HepG2 (cell line): ENCODE data around the gene IGF2. TPM values are rescaled to one million over a fixed set of nuclear protein-coding genes. Genes with fewer than 3 reads are reported as not detected.
A peak's percentile ranks its signal among the peaks of the same experiment; 100 is the strongest.

Experiments used
- ATAC-seq: fragments of 200-7000 bp; cut with Tn5 transposase; 3 replicates; pipeline ENCODE4 v1.9.1; 2020; ENCODE audit warnings: mild to moderate bottlenecking, moderate library complexity
- BruUV-seq: library from RNA; stranded (reverse); fragments of 400-500 nt; replicated peaks from 2 replicates; lab custom pipeline; 2021; lab: Mats Ljungman, UMichigan
- CTCF ChIA-PET: fragments of 300-600 bp; formaldehyde crosslinking; extraction: SDS; loops from one replicate; lab custom pipeline; 2021; ENCODE audit warnings: low total read pairs, inconsistent platforms, low intra/inter-chr PET ratio; lab: Yijun Ruan, JAX
- POLR2A ChIA-PET: fragments of 350-600 bp; sonication (Branson Sonifier 250); formaldehyde crosslinking; loops from one replicate; lab custom pipeline; 2020; ENCODE audit warnings: antibody characterized with exemption, inconsistent platforms; lab: Yijun Ruan, JAX
- DNase-seq: peaks from one replicate; pipeline ENCODE4 v3.0.0-alpha.2; 2015; ENCODE audit warnings: low spot score
- FAIRE-seq: peaks from 3 replicates; lab custom pipeline; 2011; peaks lifted over from hg19 to GRCh38; lab: Jason Lieb, UNC
- H2AFZ ChIP-seq: one replicate; pipeline ENCODE4 v1.6.1; 2011; ENCODE audit warnings: low read length, inconsistent platforms
- H3K27ac ChIP-seq: fragments of 300-600 bp; 3 replicates; pipeline ENCODE4 v1.8.0; 2011; ENCODE audit warnings: mixed run types, mild to moderate bottlenecking, mixed read lengths, low read length, inconsistent platforms; ENCODE audit not compliant: insufficient read depth; ENCODE audit errors: extremely low read length
- H3K27me3 ChIP-seq, 2 experiments: fragments of 200-600 bp in 1 of 2; 2 replicates in 1 of 2; 3 replicates in 1 of 2; pipeline versions ENCODE4 v1.6.0 to v1.8.0; 2011; ENCODE audit warnings: low read length in 2 of 2, mild to moderate bottlenecking in 2 of 2, moderate library complexity in 2 of 2, inconsistent platforms in 1 of 2; ENCODE audit not compliant: insufficient read depth in 2 of 2, control insufficient read depth in 1 of 2
- H3K36me3 ChIP-seq, 2 experiments: fragments of 200-600 bp in 1 of 2; replicated peaks in 1 of 2; 2 replicates in 1 of 2; 3 replicates in 1 of 2; pipeline versions ENCODE4 v1.5.1 to v1.8.0; 2011; ENCODE audit warnings: low read length in 2 of 2, inconsistent platforms in 1 of 2; ENCODE audit not compliant: insufficient read depth in 2 of 2, control insufficient read depth in 1 of 2
- H3K4me1 ChIP-seq: 2 replicates; pipeline ENCODE4 v1.5.1; 2012; ENCODE audit warnings: low read length, inconsistent platforms; ENCODE audit not compliant: insufficient read depth
- H3K4me2 ChIP-seq: 2 replicates; pipeline ENCODE4 v1.6.0; 2011; ENCODE audit warnings: low read depth, low read length, inconsistent platforms
- H3K4me3 ChIP-seq, 3 experiments: fragments of 200-600 bp in 1 of 3; sonication (generic), shearing (Covaris generic) in 1 of 3; replicated peaks in 1 of 3; 2 replicates each; pipeline ENCODE4 v1.5.1; 2011 to 2016; ENCODE audit warnings: low read length in 3 of 3, inconsistent platforms in 2 of 3, low read depth in 2 of 3, mild to moderate bottlenecking in 2 of 3, control low read depth in 1 of 3, mixed read lengths in 1 of 3; ENCODE audit not compliant: insufficient read depth in 1 of 3
- H3K79me2 ChIP-seq: one replicate; pipeline ENCODE4 v1.6.1; 2011; ENCODE audit warnings: low read length, inconsistent platforms; ENCODE audit not compliant: insufficient read depth
- H3K9ac ChIP-seq: 2 replicates; pipeline ENCODE4 v1.6.0; 2011; ENCODE audit warnings: mild to moderate bottlenecking, low read depth, low read length, inconsistent platforms; ENCODE audit not compliant: insufficient read depth
- H3K9me3 ChIP-seq: 2 replicates; pipeline ENCODE4 v1.5.1; 2012; ENCODE audit warnings: mild to moderate bottlenecking, low read length
- H4K20me1 ChIP-seq: 2 replicates; pipeline ENCODE4 v1.6.0; 2011; ENCODE audit warnings: inconsistent platforms, mild to moderate bottlenecking, low read length, moderate library complexity; ENCODE audit not compliant: insufficient read depth
- ATM ChIP-seq: fragments of 450-650 bp; IDR thresholded peaks from 2 replicates; pipeline ENCODE4 v1.7.1; 2017; ENCODE audit warnings: mild to moderate bottlenecking, borderline replicate concordance
- CTCF ChIP-seq: sonication (generic); formaldehyde crosslinking; IDR thresholded peaks from 2 replicates; pipeline ENCODE4 v1.5.0; 2020; ENCODE audit warnings: mild to moderate bottlenecking, missing genetic modification reagents, moderate library complexity
- EP300 ChIP-seq, 3 experiments: sonication (generic) in 1 of 3; formaldehyde crosslinking in 1 of 3; IDR thresholded peaks; 2 replicates each; pipeline versions ENCODE4 v1.5.1 to v1.6.1; 2011 to 2020; ENCODE audit warnings: low read depth in 2 of 3, low read length in 2 of 3, borderline replicate concordance in 1 of 3, improper control_type of control experiment in 1 of 3, mild to moderate bottlenecking in 1 of 3, missing genetic modification reagents in 1 of 3, moderate library complexity in 1 of 3
- GATAD2A ChIP-seq: IDR thresholded peaks from 2 replicates; pipeline ENCODE4 v1.6.1; 2016
- HOXA5 ChIP-seq: sonication (generic); formaldehyde crosslinking; IDR thresholded peaks from 2 replicates; pipeline ENCODE4 v1.4.0; 2020; ENCODE audit warnings: missing genetic modification reagents
- RAD21 ChIP-seq: fragments of 450-650 bp; formaldehyde crosslinking; IDR thresholded peaks from 2 replicates; pipeline ENCODE4 v1.5.0; 2020; ENCODE audit warnings: mild to moderate bottlenecking
- SMC3 ChIP-seq: IDR thresholded peaks from 2 replicates; pipeline ENCODE4 v1.6.1; 2011; ENCODE audit warnings: low read length, improper control_type of control experiment
- STAG1 ChIP-seq: sonication (generic); formaldehyde crosslinking; IDR thresholded peaks from 2 replicates; pipeline ENCODE4 v1.4.0; 2020; ENCODE audit warnings: missing genetic modification reagents
- TARDBP ChIP-seq: sonication (generic); formaldehyde crosslinking; IDR thresholded peaks from 2 replicates; pipeline ENCODE4 v1.8.0; 2022; ENCODE audit warnings: mild to moderate bottlenecking, missing genetic modification reagents
- ZNF501 ChIP-seq: sonication (generic); formaldehyde crosslinking; IDR thresholded peaks from 2 replicates; pipeline ENCODE4 v1.5.1; 2020; ENCODE audit warnings: mild to moderate bottlenecking, moderate library complexity, missing genetic modification reagents
- WGBS: methylation state at CpG from one replicate; pipeline ENCODE4 v1.1.6; 2017; ENCODE audit warnings: low lambda C conversion rate; 5-methylcytosine and 5-hydroxymethylcytosine counted together
- in situ Hi-C: cut with HindIII; loops from 2 replicates; pipeline ENCODE4 v1.10.0; 2017; ENCODE audit warnings: low pct_unique_long_range_greater_than_20kb; ENCODE audit not compliant: extremely low pct_ligation_motif_present
- intact Hi-C: fragments of 100-400 bp; cut with micrococcal nuclease; formaldehyde crosslinking; loops from one replicate; pipeline ENCODE4 v1.10.0; 2022; ENCODE audit not compliant: unreplicated experiment
- polyA plus RNA-seq, 8 experiments: library from polyadenylated mRNA; depleted of rRNA in 3 of 8; stranded (reverse) in 7 of 8; unstranded in 1 of 8; fragments of >200 nt; fragmentation: Illumina TruSeq in 4 of 8; extraction: Trizol in 4 of 8; gene quantifications; 2 replicates each; pipeline versions ENCODE4 v1.2.1 to v1.2.3, GENCODE V29; 2011 to 2016; ENCODE audit warnings: low read depth in 4 of 8, missing spikeins in 1 of 8, mixed read lengths in 1 of 8; ENCODE audit not compliant: insufficient read depth in 1 of 8
- total RNA-seq, 5 experiments: library from RNA; depleted of rRNA; stranded (reverse); fragments of >200 nt; fragmentation: Illumina TruSeq; extraction: Trizol; gene quantifications; 2 replicates each; pipeline ENCODE4 v1.2.3, GENCODE V29; 2016; ENCODE audit warnings: low read depth in 1 of 5
- TF ChIP-seq, protein P1 (sequence below): sonication (generic); formaldehyde crosslinking; IDR thresholded peaks from 2 replicates; pipeline ENCODE4 v1.8.0; 2022; ENCODE audit warnings: mild to moderate bottlenecking, missing genetic modification reagents, moderate library complexity

Gene IGF2
- total and polyA plus RNA-seq, 2 of the 13 experiments (the other 11 are each of a cell fraction or from before 2014, with no cell fraction given) = 79.1 to 254 TPM

DNA sequence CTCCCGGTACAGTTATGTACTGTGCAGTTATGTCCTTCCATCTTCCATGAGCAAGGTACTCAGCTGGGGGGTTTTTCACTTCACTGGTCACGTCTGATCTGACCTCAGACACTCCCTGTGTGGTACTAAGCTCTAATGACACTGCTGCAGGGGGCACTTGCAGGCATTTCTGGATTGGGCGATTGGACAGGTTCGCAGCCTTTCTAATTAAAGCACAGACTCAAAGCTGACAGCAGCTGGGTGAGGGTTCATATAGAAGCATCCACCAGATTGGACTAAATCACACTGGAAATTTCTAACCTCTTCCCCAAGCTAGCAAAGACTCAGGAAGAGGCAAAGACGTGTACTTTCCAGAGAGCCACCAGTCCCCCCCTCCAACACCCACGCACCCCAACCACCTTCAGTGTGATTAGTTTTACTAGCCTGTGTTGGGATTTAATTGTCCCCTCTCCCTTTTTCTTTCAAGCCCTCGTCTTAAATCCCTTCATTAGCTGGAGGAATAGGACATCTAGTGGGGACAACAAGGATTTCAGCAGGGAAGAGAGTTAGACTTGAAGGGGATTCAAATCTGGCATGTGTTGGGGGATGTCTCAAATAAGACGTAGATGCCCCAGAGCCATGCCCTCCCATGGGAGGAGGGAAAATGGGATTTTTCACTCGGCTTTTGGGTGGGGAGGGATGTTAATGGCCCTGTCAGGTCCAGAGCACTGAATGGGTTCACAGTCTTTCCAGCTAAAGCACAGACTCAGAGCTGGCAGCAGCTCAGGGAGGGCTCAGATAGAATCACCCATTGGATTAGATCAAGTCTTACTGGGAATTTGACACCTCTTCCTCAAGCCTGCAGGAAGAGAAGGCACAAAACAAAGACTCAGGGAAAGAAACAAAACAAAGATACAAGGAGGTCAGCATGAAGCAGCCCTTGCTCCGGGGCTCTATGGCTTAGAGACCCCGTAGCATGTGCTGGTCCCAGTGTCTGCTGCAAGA, 11.0 kb upstream of the IGF2 start:
- H3K9me3 ChIP-seq = no peaks in the 10 kb centered on the region
- no peak overlapping the region for H3K27ac ChIP-seq
- WGBS = 18% methylated on average over 10 of the region's 11 CpGs
- no peak overlapping the region for H3K9ac ChIP-seq
- H3K27me3 ChIP-seq = peaks cover 20 to 48% of the 10 kb centered on the region in 2 experiments
- H2AFZ ChIP-seq = no peak overlapping the region
- TF ChIP-seq RAD21 (CRISPR knock-in tag) (peak; percentile 73), EP300 (IDR thresholded peaks at IDR 0.05; ENCODE audit: low read depth in 2 of 2, low read length in 2 of 2) (no peak), EP300 (CRISPR knock-in tag; IDR thresholded peaks at IDR 0.05; ENCODE audit: borderline replicate concordance) (no peak), GATAD2A (CRISPR knock-in tag) (peak; percentile 33; the same call in 1 of the 2 replicates), HOXA5 (CRISPR knock-in tag) (no peak), ZNF501 (peak; percentile 24; the same call in 1 of the 2 replicates), TARDBP (CRISPR knock-in tag) (0 out of 2 replicates have a peak, but pooled peaks have one; percentile 14), SMC3 (peak; percentile 92), STAG1 (CRISPR knock-in tag) (peak; percentile 89), ATM (no peak), CTCF (peak; percentile 81)
- TF ChIP-seq, protein P1, sequence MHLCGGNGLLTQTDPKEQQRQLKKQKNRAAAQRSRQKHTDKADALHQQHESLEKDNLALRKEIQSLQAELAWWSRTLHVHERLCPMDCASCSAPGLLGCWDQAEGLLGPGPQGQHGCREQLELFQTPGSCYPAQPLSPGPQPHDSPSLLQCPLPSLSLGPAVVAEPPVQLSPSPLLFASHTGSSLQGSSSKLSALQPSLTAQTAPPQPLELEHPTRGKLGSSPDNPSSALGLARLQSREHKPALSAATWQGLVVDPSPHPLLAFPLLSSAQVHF (CRISPR knock-in tag) = no peak
- peak; percentile 80 for FAIRE-seq
- CTCF ChIA-PET = interaction anchor here (1.2 to 4.2 kb wide), 10 partner anchors 113 to 510 kb away, joined by 5 to 108 read pairs (median 40); partner anchors contain the start of gene TNNI2
- H3K79me2 ChIP-seq = no peaks in the 10 kb centered on the region
- peak; percentile 25; the same call in 2 of the 3 replicates for ATAC-seq
- no peaks in the 10 kb centered on the region for H3K36me3 ChIP-seq
- peaks cover 20% of the 10 kb centered on the region for H3K4me1 ChIP-seq
- H3K4me3 ChIP-seq = no peak overlapping the region
- in situ Hi-C loops = loop anchor here (5.0 kb wide), 4 partner anchors 268 to 493 kb away; partner anchors contain the start of gene KRTAP5-6
- no peak overlapping the region for H3K4me2 ChIP-seq
- BruUV-seq = no TSS peak
- peak; percentile 72 for DNase-seq
- POLR2A ChIA-PET = interaction anchor here (0.6 to 2.9 kb wide), 13 partner anchors 11 to 325 kb away, joined by 3 to 21 read pairs (median 4); partner anchors contain the start of gene IGF2
- no peaks in the 10 kb centered on the region for H4K20me1 ChIP-seq
- intact Hi-C loops = loop anchor here (1.0 to 5.0 kb wide), 4 partner anchors 268 to 498 kb away; partner anchors contain the start of gene SYT8
